SW480 (cell line): Measurements from ENCODE around the gene CREB3L2.

ENCODE experiments used
- DNase-seq: peaks from one replicate; pipeline ENCODE4 v3.0.0-alpha.2; 2016; ENCODE audit warnings: low spot score

CREB3L2 gene

DNA sequence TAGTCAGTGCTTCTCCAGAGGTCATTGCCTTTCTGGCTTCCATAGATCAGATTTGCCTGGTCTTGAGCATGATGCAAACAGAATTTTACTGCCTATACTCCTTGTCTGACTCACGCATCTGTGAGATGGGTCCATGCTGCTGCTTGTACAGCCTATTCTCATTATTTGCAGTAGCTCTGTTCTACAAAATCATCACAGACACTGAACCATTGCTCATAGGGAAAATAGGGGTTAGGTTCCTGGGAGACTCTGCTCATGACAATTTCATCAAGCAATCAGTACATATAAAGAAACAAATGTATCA lies 7.4 kb upstream of the CREB3L2 start:
- DNase-seq = no peak

DNA sequence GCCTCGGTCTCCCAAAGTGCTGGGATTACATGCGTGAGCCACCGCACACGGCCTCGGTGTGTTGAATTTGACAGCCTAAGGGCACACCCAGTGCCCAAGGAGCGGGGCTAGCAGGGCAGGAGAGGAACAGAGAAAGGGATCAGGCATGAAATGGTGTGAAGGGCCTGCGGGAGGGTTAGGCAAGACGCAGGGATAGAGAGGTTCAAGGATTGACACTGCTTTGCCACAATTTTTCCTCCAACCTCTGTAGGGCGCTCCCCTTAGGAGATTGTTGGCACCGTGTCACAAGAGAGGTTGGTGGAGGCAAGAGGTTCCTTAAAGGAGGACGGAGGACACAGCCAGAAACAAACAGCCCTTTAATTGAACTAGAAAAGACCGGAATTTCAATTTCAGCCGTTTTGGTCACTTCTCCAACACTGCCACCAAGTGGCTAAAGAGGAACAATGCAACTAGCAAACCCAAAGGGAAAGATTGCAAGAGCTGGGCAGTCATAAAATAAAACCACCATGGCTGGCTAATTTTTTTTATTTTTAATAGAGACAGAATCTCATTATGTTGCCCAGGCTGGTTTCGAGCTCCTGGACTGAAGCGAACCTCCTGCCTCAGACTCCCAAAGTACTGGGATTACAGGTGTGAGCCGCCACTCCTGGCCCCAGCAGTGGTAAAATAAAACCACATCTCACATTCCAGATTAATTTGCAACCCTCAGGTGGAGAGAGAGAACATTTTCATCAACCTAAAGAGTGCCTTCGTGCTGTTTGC lies 6.9 kb upstream of the CREB3L2 start:
- DNase-seq = peak; percentile 55

GRCh38 chr7:138008019-138008587 lies 6.2 kb upstream of the CREB3L2 start:
- no peak for DNase-seq

GRCh38 chr7:138006106-138006505 lies 4.2 kb upstream of the CREB3L2 start:
- no peak for DNase-seq

DNA sequence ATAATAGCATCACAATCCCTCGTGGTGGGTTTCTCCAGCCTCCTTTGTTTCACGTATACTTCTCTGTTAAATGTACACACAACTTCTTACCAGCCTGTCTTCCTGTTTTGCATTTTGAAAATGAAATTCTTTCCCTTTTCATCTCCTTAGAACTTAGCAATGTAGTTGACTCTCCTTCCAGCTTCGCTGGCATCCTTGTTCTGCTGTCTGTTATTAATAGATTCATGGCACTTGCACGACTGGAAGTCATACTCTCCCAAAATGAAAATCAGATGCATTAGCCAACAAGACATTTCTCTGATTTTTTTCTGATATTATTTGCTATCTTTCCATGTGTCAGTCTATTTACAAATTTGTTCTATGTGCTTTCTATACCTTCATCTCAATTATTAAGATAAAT lies 3.0 kb upstream of the CREB3L2 start:
- no peak for DNase-seq

GRCh38 chr7:138004046-138004445 lies 2.2 kb upstream of the CREB3L2 start:
- no peak for DNase-seq

DNA sequence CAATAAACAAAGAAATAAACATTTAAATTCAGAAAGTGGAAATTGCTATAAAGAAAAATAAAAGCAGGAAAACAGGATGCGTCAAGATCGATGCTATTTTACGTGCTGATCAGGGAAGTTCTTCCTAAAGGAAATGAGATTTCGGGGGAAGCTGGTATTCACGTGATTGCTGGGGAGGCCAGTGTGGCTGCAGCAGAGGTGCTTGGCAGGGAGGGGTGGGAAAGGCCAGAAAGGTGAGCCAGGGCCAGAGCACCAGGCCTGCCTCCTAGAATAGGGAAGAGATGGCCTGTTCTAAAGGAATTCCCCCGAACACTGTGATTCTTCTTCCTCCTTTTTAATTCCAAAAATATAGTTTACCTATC lies 923 bp upstream of the CREB3L2 start:
- no peak for DNase-seq

GRCh38 chr7:138002096-138002827 lies 376 bp upstream of the CREB3L2 start:
- peak; percentile 99 for DNase-seq

DNA sequence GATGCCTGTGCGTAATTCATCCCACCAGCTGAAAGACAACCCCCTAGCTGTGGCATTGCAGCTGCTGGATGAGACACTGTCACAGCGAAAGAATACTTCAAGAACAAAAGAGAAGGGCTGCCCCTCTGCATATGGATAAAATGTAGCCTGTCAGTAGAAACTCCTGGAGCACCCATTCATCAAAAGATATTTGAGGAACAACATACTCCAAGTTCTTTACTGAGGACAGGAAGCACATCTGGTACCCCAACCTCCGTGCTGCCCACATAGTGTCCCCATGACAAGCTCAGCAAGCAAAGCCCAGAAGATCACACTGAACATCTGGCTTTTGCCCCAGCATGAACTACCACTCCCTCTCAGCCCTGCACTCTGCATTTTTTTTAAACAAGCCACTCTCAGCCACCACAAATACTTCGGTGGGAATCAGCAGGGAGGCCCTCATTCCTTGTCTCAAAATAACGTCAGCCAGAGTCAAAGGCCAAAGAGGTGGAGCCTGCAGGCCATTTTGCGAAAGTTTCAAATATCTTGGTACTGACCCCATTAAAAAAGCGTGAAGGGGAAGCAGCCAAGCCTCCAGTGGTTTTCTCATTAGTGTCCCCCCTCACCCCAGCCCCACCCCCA lies 1.7 kb downstream of the CREB3L2 start:
- DNase-seq = peak; percentile 28

DNA sequence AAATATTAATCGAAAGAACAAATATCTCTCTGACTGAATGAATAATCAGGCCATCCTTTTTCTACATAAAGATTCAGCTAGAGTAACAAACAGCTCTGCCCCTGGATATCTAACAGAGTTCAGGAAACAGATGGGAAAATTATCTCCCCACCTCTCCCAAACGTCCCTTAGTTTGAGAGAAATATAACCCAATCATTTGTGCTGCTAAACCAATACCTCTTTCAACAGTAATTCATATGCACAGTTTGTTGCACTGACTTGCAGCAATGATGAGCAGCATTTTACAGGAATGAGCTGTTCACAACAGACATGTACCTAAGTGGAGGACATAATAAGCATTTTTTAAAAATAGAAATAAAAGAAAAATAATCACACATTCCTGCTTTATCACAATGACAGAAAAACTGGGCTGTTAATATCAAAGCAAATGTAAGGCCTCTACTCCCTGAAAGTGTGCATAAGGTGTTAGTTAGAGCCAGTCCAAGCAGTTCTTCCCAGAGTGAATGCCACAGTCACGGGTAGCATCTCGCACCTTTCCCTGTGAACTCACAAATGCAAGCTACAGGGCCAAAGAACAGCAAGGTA lies 2.3 kb downstream of the CREB3L2 start:
- no peak for DNase-seq

GRCh38 chr7:137998250-137998649 lies 3.6 kb downstream of the CREB3L2 start:
- DNase-seq = no peak

- DNase-seq = no peak
These were observed 5.0 kb downstream of the CREB3L2 start for GRCh38 chr7:137996871-137997270.

DNA sequence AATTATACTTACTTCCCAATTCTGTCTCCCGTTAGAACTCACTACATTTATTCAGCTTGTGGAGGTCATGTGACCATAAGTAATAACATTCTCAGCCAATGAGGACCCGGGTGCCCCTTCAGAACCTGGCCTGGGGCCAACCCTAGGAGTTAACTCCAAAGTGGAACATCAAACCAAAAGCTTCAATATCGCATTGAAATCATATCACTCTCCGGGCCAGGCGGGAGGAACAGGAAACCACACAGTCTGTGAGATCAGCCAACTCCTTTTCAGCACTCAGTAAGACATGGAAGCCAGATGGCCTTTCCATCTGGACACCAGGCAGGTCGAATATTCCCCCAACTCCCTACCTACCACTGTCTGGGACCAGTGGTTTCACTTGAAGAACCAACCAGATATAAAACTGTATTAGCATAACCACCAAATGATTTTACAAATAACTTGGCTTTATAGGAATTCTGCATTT lies 5.5 kb downstream of the CREB3L2 start:
- no peak for DNase-seq

- no peak for DNase-seq
These were observed 7.7 kb downstream of the CREB3L2 start for GRCh38 chr7:137994216-137994615.

DNA sequence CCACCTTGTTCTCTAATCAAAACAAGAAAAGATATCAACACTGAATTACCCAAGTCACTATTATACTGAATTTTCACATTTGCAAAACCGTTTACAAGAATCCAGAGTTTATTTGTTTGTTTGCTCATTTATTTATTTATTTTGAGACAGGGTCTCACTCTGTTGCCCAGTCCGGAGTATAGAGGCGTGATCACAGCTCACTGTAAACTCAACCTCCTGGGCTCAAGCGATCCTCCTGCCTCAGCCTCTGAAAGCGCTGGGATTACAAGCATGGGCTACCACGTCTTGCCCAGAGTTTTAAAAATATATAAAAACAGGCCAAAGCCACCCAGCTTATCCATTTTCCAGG lies 8.5 kb downstream of the CREB3L2 start:
- DNase-seq = no peak

GRCh38 chr7:137992550-137993394 lies 9.1 kb downstream of the CREB3L2 start:
- DNase-seq = no peak

- DNase-seq = no peak
These were observed 9.8 kb downstream of the CREB3L2 start for GRCh38 chr7:137992104-137992549.

- DNase-seq = no peak
These were observed 11.5 kb downstream of the CREB3L2 start for GRCh38 chr7:137990251-137990941.

- no peak for DNase-seq
These were observed 12.3 kb downstream of the CREB3L2 start for GRCh38 chr7:137989590-137989989.

DNA sequence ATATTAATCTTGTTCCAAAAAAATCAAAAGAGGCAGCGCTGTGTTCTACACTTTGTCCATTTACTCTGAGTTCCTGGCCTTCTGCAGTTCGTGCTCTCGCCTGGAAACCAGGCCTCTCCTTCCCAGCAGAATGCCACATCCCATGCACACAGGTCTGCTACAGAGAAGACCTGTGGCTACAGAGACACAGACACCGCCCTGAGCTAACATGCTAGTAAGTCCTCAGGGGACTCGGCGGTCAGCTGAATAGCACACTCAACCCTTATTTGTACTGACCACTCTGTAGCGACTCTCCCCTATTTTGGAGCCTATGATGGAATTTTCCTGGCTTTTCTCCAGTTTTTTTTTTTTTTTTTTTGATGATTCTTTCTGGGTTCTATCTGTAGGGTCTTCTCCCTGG lies 12.8 kb downstream of the CREB3L2 start:
- DNase-seq = no peak

DNA sequence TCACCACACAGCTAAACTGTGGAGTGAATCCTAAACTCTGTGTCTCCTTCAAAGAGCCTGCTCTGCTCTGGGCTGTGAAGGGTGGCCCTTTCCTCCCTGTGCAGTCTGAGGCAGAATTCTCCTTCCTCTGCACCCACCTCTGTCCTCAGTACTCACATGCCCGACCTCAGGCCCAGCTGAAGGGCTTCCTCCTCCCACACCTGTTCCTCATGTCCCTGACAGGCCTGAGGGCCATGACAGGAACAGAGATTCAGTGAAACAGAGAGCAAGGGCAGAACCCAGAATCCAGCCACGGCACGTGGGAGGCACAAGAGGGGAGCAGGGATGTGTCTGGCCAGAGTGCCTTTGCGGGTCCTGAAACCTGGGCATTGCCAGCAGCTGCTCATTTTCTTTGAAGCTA lies 13.9 kb downstream of the CREB3L2 start:
- no peak for DNase-seq
